Transverse colon (tissue), 4 donors: ENCODE measurements around the gene PMEL. TPM values are rescaled to one million over a fixed set of nuclear protein-coding genes. Genes with fewer than 3 reads are reported as not detected.

ENCODE experiments used
- DNase-seq: peaks from one replicate; pipeline ENCODE4 v3.0.0-alpha.2; 2019
- H3K27ac ChIP-seq, 4 donors: fragments of 200-600 bp; sonication (generic); 2 replicates each; pipeline ENCODE4 v1.5.1; 2016 to 2018; ENCODE audit warnings: inconsistent platforms in 4 of 4
- H3K27me3 ChIP-seq: fragments of 200-600 bp; sonication (generic); 2 replicates; pipeline ENCODE4 v1.5.1; 2017; ENCODE audit warnings: inconsistent platforms
- H3K36me3 ChIP-seq, 4 donors: fragments of 200-600 bp; sonication (generic); 2 replicates each; pipeline ENCODE4 v1.5.1; 2017 to 2019; ENCODE audit warnings: inconsistent platforms in 4 of 4
- H3K4me1 ChIP-seq, 4 donors: fragments of 200-600 bp; sonication (generic); 2 replicates each; pipeline ENCODE4 v1.5.1; 2017 to 2020; ENCODE audit warnings: inconsistent platforms in 4 of 4
- H3K4me3 ChIP-seq, 4 donors: fragments of 200-600 bp; sonication (generic); 1 replicate in 1 of 4; 2 replicates in 3 of 4; pipeline versions ENCODE4 v1.5.1 to v1.6.1; 2017 to 2019; ENCODE audit warnings: inconsistent platforms in 4 of 4
- H3K9me3 ChIP-seq, 2 donors: fragments of 200-600 bp; sonication (generic); 2 replicates each; pipeline ENCODE4 v1.5.1; 2017 to 2019; ENCODE audit warnings: inconsistent platforms in 2 of 2
- EP300 ChIP-seq: sonication (generic); formaldehyde crosslinking; IDR thresholded peaks from one replicate; pipeline ENCODE4 v1.6.1; 2017; ENCODE audit warnings: antibody characterized with exemption, low read depth
- POLR2A ChIP-seq: fragments of 450-650 bp; IDR thresholded peaks from one replicate; pipeline ENCODE4 v1.6.1; 2016; ENCODE audit warnings: antibody characterized with exemption, mild to moderate bottlenecking, moderate library complexity
- POLR2AphosphoS5 ChIP-seq, 3 donors: sonication (generic); formaldehyde crosslinking; IDR thresholded peaks; one replicate each; pipeline ENCODE4 v1.6.1; 2016; ENCODE audit warnings: antibody characterized with exemption in 3 of 3
- WGBS, 2 donors: methylation state at CpG; one replicate each; pipeline ENCODE4 v1.1.5; 2018; ENCODE audit warnings: low coverage in 1 of 2; 5-methylcytosine and 5-hydroxymethylcytosine counted together
- in situ Hi-C, 4 donors: fragments of 200-750 bp; cut with MboI; loops; one replicate each; pipeline versions ENCODE4 v1.15.0 to v1.15.1; 2017; ENCODE audit warnings: low sequenced_read_pairs in 3 of 4, low pct_ligation_motif_present in 1 of 4, low pct_unique_long_range_greater_than_20kb in 1 of 4
- intact Hi-C: fragments of 100-400 bp; cut with DNase I; formaldehyde crosslinking; loops from one replicate; pipeline ENCODE4 v1.15.1; 2023; ENCODE audit warnings: low total_unique reads
- total RNA-seq, 4 donors: library from RNA; depleted of rRNA; stranded (reverse); fragments of >200 nt; gene quantifications; one replicate each; pipeline ENCODE4 v1.1.0, GENCODE V29; 2016
- TF ChIP-seq, protein P1 (sequence below), 5 experiments: fragments of 200-600 bp in 3 of 5; fragments of 450-650 bp in 2 of 5; sonication (generic) in 3 of 5; IDR thresholded peaks; 1 replicate in 2 of 5; 2 replicates in 3 of 5; pipeline ENCODE4 v1.5.1; 2016 to 2017; ENCODE audit warnings: antibody characterized with exemption in 5 of 5, inconsistent platforms in 3 of 5, mild to moderate bottlenecking in 2 of 5, moderate library complexity in 1 of 5

Gene PMEL
- total RNA-seq, 4 donors from 2014 or later = 2.4 to 7.0 (median 4.9) TPM; not detected in 1

DNA sequence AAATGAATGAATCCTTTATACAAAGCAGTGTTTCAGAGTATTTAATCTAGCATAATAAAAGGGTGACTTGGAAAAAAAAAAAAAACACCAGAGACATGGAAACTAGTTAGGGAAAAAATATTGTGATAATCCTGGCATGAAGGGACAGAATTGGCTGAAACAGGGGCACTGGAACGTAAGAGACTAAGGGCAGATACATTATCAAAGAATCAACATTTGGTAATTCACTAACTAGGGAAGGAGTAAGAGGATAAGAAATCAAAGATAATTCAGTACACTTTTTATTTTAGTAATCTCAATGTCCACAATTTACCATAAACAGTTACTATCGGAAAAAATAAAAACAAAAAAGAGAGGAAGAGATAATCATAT lies 56.3 kb downstream of the PMEL start:
- Histone ChIP-seq H3K4me1 (peaks cover 0 to 10% (median 3%) of the 10 kb centered on the region in 4 donors), H3K27ac (no peak overlapping the region), H3K36me3 (peaks cover 0 to 17% (median 5%) of the 10 kb centered on the region in 4 donors), H3K9me3 (no peaks in the 10 kb centered on the region), H3K4me3 (no peak overlapping the region), H3K27me3 (no peaks in the 10 kb centered on the region)
- 60 to 61% methylated on average over 2 of the region's 2 CpGs for WGBS, 2 donors
- in situ Hi-C loops = no loop called here
- intact Hi-C loops = no loop called here
- DNase-seq = no peak
- TF ChIP-seq POLR2A = no peak
- TF ChIP-seq EP300 = no peak
- no peak for TF ChIP-seq POLR2AphosphoS5 (IDR thresholded peaks at IDR 0.05)
- TF ChIP-seq, protein P1, sequence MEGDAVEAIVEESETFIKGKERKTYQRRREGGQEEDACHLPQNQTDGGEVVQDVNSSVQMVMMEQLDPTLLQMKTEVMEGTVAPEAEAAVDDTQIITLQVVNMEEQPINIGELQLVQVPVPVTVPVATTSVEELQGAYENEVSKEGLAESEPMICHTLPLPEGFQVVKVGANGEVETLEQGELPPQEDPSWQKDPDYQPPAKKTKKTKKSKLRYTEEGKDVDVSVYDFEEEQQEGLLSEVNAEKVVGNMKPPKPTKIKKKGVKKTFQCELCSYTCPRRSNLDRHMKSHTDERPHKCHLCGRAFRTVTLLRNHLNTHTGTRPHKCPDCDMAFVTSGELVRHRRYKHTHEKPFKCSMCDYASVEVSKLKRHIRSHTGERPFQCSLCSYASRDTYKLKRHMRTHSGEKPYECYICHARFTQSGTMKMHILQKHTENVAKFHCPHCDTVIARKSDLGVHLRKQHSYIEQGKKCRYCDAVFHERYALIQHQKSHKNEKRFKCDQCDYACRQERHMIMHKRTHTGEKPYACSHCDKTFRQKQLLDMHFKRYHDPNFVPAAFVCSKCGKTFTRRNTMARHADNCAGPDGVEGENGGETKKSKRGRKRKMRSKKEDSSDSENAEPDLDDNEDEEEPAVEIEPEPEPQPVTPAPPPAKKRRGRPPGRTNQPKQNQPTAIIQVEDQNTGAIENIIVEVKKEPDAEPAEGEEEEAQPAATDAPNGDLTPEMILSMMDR (IDR thresholded peaks at IDR 0.05) = no peak

DNA sequence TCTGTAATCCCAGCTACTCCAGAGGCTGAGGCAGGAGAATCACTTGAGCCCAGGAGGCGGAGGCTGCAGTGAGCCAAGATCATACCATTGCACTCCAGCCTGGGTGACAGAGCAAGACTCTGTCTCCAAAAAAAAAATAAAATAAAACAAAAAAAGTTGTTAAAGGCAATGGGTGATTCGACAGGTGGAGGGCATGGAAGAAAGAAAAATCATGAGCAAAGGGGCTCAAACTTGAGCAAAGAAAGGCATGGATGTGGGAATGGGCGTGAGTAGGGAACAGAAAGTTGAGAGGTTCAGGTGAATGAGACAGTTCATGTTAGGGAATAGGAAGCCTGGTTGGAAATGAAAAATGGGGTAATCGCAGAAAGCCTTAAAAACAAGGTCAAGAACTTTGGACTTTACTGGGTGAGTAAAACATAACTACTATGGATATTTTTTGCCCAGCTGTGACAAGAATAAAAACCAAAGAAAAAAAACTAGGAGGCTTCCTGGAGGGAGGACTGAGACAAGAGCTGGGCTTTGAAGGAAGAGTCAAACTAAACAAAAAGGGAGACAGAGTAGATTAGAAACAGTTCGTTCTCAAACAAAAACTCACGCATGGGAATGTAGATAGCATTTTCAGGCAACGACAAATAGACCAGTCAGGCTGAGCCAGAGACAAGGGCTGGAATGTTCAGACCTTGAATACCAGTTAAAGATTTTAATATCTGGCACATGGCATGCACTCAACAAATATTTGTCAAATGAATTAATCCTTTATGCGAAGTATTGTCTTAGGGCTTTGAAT lies 56.9 kb downstream of the PMEL start:
- Histone ChIP-seq H3K36me3 (peaks cover 0 to 11% (median 5%) of the 10 kb centered on the region in 4 donors), H3K4me3 (no peak overlapping the region), H3K27ac (peak overlapping the region in 1 of 4 donors; percentile 21), H3K4me1 (peaks cover 0 to 10% (median 3%) of the 10 kb centered on the region in 4 donors), H3K27me3 (no peaks in the 10 kb centered on the region), H3K9me3 (no peaks in the 10 kb centered on the region)
- WGBS, 2 donors = 63 to 68% methylated on average over 7 to 8 of the region's 8 CpGs
- in situ Hi-C loops (no loop called here), intact Hi-C loops (no loop called here)
- TF ChIP-seq, protein P1 (IDR thresholded peaks at IDR 0.05) = no peak
- TF ChIP-seq POLR2A (no peak), POLR2AphosphoS5 (IDR thresholded peaks at IDR 0.05) (no peak), EP300 (no peak)
- DNase-seq = no peak

- no peak for DNase-seq
- peaks cover 0 to 10% (median 3%) of the 10 kb centered on the region in 4 donors for H3K4me1 ChIP-seq
- intact Hi-C loops = no loop called here
- no peak overlapping the region for H3K4me3 ChIP-seq
- WGBS, 2 donors = 93 to 100% methylated on average over 1 of the region's 1 CpG
- peaks cover 0 to 14% (median 8%) of the 10 kb centered on the region in 4 donors for H3K36me3 ChIP-seq
- H3K9me3 ChIP-seq = no peaks in the 10 kb centered on the region
- H3K27me3 ChIP-seq = no peaks in the 10 kb centered on the region
- in situ Hi-C loops = no loop called here
- H3K27ac ChIP-seq = no peak overlapping the region
- TF ChIP-seq, protein P1 (IDR thresholded peaks at IDR 0.05) = no peak
- TF ChIP-seq POLR2A = no peak
- TF ChIP-seq POLR2AphosphoS5 (IDR thresholded peaks at IDR 0.05) = no peak
- TF ChIP-seq EP300 = no peak
Measured at GRCh38 chr12:55906056-55906455, 59.8 kb downstream of the PMEL start.

Other genes with a start within 250 kb of the PMEL start
- 100 to 1,000 TPM; 158 to 494 (median 381) TPM for gene BLOC1S1, start 250.0 kb downstream of the PMEL start, total RNA-seq
- 10 to 100 TPM; 16.5 to 74.4 (median 58.3) TPM for gene RDH5, start 245.6 kb downstream of the PMEL start, total RNA-seq
- 100 to 1,000 TPM; 427 to 723 (median 581) TPM for gene CD63, start 237.0 kb downstream of the PMEL start, total RNA-seq
- 1 to 10 TPM in 1 of 4 donors, under 1 TPM in 3; 0.37 to 1.7 (median 0.60) TPM for gene GDF11, start 222.9 kb downstream of the PMEL start, total RNA-seq
- gene SARNP, start 148.3 kb downstream of the PMEL start, total RNA-seq = 10 to 100 TPM; 38.0 to 50.7 (median 45.0) TPM
- 10 to 100 TPM in 2 of 4 donors, 1 to 10 TPM in 2; 3.7 to 40.3 (median 21.7) TPM for gene ORMDL2, start 148.0 kb downstream of the PMEL start, total RNA-seq
- 10 to 100 TPM; 10.3 to 35.4 (median 24.1) TPM for gene DNAJC14, start 136.5 kb downstream of the PMEL start, total RNA-seq
- gene MMP19, start 123.1 kb downstream of the PMEL start, total RNA-seq = 10 to 100 TPM in 2 of 4 donors, 1 to 10 TPM in 2; 5.2 to 29.2 (median 14.8) TPM
- 10 to 100 TPM; 35.2 to 56.4 (median 47.8) TPM for gene PYM1, start 38.1 kb downstream of the PMEL start, total RNA-seq
- gene DGKA, start 34.9 kb downstream of the PMEL start, total RNA-seq = 100 to 1,000 TPM; 101 to 268 (median 138) TPM
- 10 to 100 TPM in 3 of 4 donors, 1 to 10 TPM in 1; 6.7 to 22.3 (median 11.1) TPM for gene CDK2, start 788 bp upstream of the PMEL start, total RNA-seq
- 10 to 100 TPM; 66.3 to 97.5 (median 88.4) TPM for gene RAB5B, start 8.0 kb upstream of the PMEL start, total RNA-seq
- gene SUOX, start 31.2 kb upstream of the PMEL start, total RNA-seq = 10 to 100 TPM; 30.1 to 45.3 (median 33.9) TPM
- 1 to 10 TPM; 1.9 to 6.2 (median 3.9) TPM for gene IKZF4, start 55.0 kb upstream of the PMEL start, total RNA-seq
- gene RPS26, start 75.9 kb upstream of the PMEL start, total RNA-seq = 1,000 to 10,000 TPM in 2 of 4 donors, 100 to 1,000 TPM in 2; 283 to 2,670 (median 937) TPM
- gene ERBB3, start 114.1 kb upstream of the PMEL start, total RNA-seq = 100 to 1,000 TPM; 270 to 634 (median 340) TPM
- gene PA2G4, start 138.5 kb upstream of the PMEL start, total RNA-seq = 10 to 100 TPM; 22.1 to 63.0 (median 44.8) TPM
- gene RPL41, start 150.6 kb upstream of the PMEL start, total RNA-seq = 1,000 to 10,000 TPM in 2 of 4 donors, 100 to 1,000 TPM in 2; 841 to 2,950 (median 1,684) TPM
- gene ZC3H10, start 152.2 kb upstream of the PMEL start, total RNA-seq = 10 to 100 TPM in 1 of 4 donors, 1 to 10 TPM in 3; 3.7 to 10.1 (median 4.5) TPM
- gene ESYT1, start 162.2 kb upstream of the PMEL start, total RNA-seq = 100 to 1,000 TPM in 2 of 4 donors, 10 to 100 TPM in 2; 94.2 to 133 (median 97.9) TPM
- 10 to 100 TPM in 3 of 4 donors, not detected in 1; 26.4 to 30.0 (median 26.7) TPM for gene MYL6B, start 186.5 kb upstream of the PMEL start, total RNA-seq
- 1,000 to 10,000 TPM; 1,233 to 3,440 (median 2,458) TPM for gene MYL6, start 192.3 kb upstream of the PMEL start, total RNA-seq
- gene SMARCC2, start 223.4 kb upstream of the PMEL start, total RNA-seq = 100 to 1,000 TPM in 3 of 4 donors, 10 to 100 TPM in 1; 63.8 to 231 (median 135) TPM